Naive thymus-derived CD4-positive, alpha-beta T cell (primary cell): ENCODE data around the gene LY9. TPM values are rescaled to one million over a fixed set of nuclear protein-coding genes. Genes with fewer than 3 reads are reported as not detected.
A peak's percentile ranks its signal among the peaks of the same experiment; 100 is the strongest.

Experiments used
- ATAC-seq: fragments of 150-1000 bp; cut with Tn5 transposase; 2 replicates; pipeline ENCODE4 v1.10.0; 2021; ENCODE audit warnings: mild to moderate bottlenecking, moderate library complexity
- CTCF ChIA-PET: fragments of 350-600 bp; sonication (Branson Sonifier 250); formaldehyde crosslinking; loops from one replicate; lab custom pipeline; 2021; ENCODE audit warnings: antibody characterized with exemption; lab: Charles Lee
- POLR2A ChIA-PET: fragments of 350-600 bp; sonication (Branson Sonifier 250); formaldehyde crosslinking; loops from one replicate; lab custom pipeline; 2021; ENCODE audit warnings: antibody characterized with exemption, inconsistent platforms; lab: Charles Lee
- DNase-seq, 9 donors: peaks; one replicate each; pipeline versions ENCODE4 v3.0.0 to v3.0.0-alpha.2; 2020 to 2022; ENCODE audit warnings: mixed read lengths in 1 of 9
- H3K27ac ChIP-seq: one replicate; pipeline ENCODE4 v1.7.0; 2013; ENCODE audit warnings: mild to moderate bottlenecking, low read depth, low read length, moderate library complexity
- H3K27me3 ChIP-seq, 2 donors: one replicate each; pipeline ENCODE4 v1.7.0; 2013; ENCODE audit warnings: low read length in 2 of 2, mild to moderate bottlenecking in 2 of 2, moderate library complexity in 2 of 2; ENCODE audit not compliant: control insufficient read depth in 2 of 2, insufficient read depth in 2 of 2
- H3K36me3 ChIP-seq, 3 experiments: 1 replicate in 2 of 3; 2 replicates in 1 of 3; pipeline ENCODE4 v1.7.0; 2013; ENCODE audit warnings: low read length in 3 of 3, mild to moderate bottlenecking in 3 of 3, moderate library complexity in 1 of 3; ENCODE audit not compliant: insufficient read depth in 3 of 3, control insufficient read depth in 2 of 3
- H3K4me1 ChIP-seq, 2 donors: one replicate each; pipeline ENCODE4 v1.7.0; 2013; ENCODE audit warnings: low read length in 2 of 2, mild to moderate bottlenecking in 2 of 2, moderate library complexity in 1 of 2; ENCODE audit not compliant: control insufficient read depth in 2 of 2, insufficient read depth in 2 of 2
- H3K4me3 ChIP-seq: 2 replicates; pipeline ENCODE4 v1.7.0; 2013; ENCODE audit warnings: mild to moderate bottlenecking, low read length
- H3K9me3 ChIP-seq, 3 experiments: 1 replicate in 2 of 3; 2 replicates in 1 of 3; pipeline ENCODE4 v1.7.0; 2013; ENCODE audit warnings: low read length in 3 of 3; ENCODE audit not compliant: control insufficient read depth in 2 of 3
- H3K27ac Mint-ChIP-seq, 9 donors: one replicate each; pipeline ENCODE4 v1.8.0; 2020 to 2022; ENCODE audit warnings: mixed read lengths in 9 of 9, mild to moderate bottlenecking in 8 of 9, moderate library complexity in 5 of 9, inconsistent platforms in 2 of 9
- H3K27me3 Mint-ChIP-seq, 5 donors: one replicate each; pipeline ENCODE4 v1.8.0; 2021 to 2022; ENCODE audit warnings: mixed read lengths in 5 of 5, mild to moderate bottlenecking in 1 of 5
- H3K36me3 Mint-ChIP-seq, 5 donors: one replicate each; pipeline ENCODE4 v1.8.0; 2020 to 2022; ENCODE audit warnings: mixed read lengths in 5 of 5, mild to moderate bottlenecking in 3 of 5, inconsistent platforms in 1 of 5
- H3K4me1 Mint-ChIP-seq, 7 donors: one replicate each; pipeline ENCODE4 v1.8.0; 2020 to 2022; ENCODE audit warnings: mixed read lengths in 7 of 7, mild to moderate bottlenecking in 3 of 7, inconsistent platforms in 1 of 7
- H3K4me3 Mint-ChIP-seq, 10 donors: one replicate each; pipeline ENCODE4 v1.8.0; 2020 to 2022; ENCODE audit warnings: mild to moderate bottlenecking in 10 of 10, mixed read lengths in 10 of 10, moderate library complexity in 6 of 10, inconsistent platforms in 2 of 10
- H3K9me3 Mint-ChIP-seq, 11 donors: one replicate each; pipeline ENCODE4 v1.8.0; 2020 to 2022; ENCODE audit warnings: mixed read lengths in 11 of 11, mild to moderate bottlenecking in 4 of 11, inconsistent platforms in 1 of 11, moderate library complexity in 1 of 11
- intact Hi-C, 2 donors: fragments of 100-400 bp; cut with micrococcal nuclease; formaldehyde crosslinking; loops; one replicate each; pipeline ENCODE4 v1.15.1; 2023
- polyA plus RNA-seq, 2 donors: library from polyadenylated mRNA; unstranded; fragments of 300-500 nt; fragmentation: Illumina TruSeq; gene quantifications; one replicate each; pipeline ENCODE4 v1.2.3, GENCODE V29; 2021
- total RNA-seq, 6 experiments: library from RNA in 5 of 6; stranded (reverse) in 5 of 6; gene quantifications; 1 replicate in 5 of 6; 2 replicates in 1 of 6; pipeline ENCODE4 v1.2.3 and lab custom pipeline; 2021 to 2026

The LY9 gene
- total and polyA plus RNA-seq, 7 experiments from 2014 or later, result 5.6 to 225 (median 140) TPM

DNA sequence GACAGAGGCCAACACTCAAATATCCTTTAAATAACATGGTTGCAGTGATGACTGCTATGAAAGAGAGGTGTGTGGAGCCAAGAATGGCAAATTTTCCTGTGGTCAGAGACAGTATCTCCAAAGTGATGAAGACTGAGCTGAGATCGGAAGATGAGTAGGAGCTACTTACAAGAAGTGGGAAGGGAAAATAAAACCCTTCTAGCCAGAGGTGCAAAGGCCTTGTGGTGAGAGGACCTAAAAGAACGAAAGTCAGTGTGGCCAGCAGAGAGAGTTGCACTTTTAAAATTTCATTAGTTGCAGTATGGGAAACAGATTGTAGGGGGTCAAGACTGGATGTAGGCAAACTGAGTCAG is 39.1 kb upstream of the LY9 start:
- Mint-ChIP-seq H3K27me3 (no peaks in the 10 kb centered on the region), H3K4me3 (peak overlapping the region in 1 of 10 donors; percentile 8), H3K27ac (peak overlapping the region in 2 of 9 donors; percentile 9 to 78), H3K36me3 (peaks cover 0 to 21% (median 0%) of the 10 kb centered on the region in 5 donors), H3K4me1 (peaks cover 0 to 34% (median 6%) of the 10 kb centered on the region in 7 donors), H3K9me3 (peaks cover 0 to 17% (median 0%) of the 10 kb centered on the region in 11 donors)
- intact Hi-C loops, result loop anchor here in 1 of 2 donors (1.0 kb wide), 1 partner anchor 11 kb away; no protein-coding TSS in a partner anchor
- DNase-seq (no peak), ATAC-seq (no peak)
- H3K4me3 ChIP-seq, result no peak overlapping the region
- H3K4me1 ChIP-seq, result peaks cover 0 to 62% of the 10 kb centered on the region in 2 donors
- POLR2A ChIA-PET, result no interaction called here
- no peaks in the 10 kb centered on the region for H3K27me3 ChIP-seq
- H3K9me3 ChIP-seq, result no peaks in the 10 kb centered on the region
- H3K27ac ChIP-seq, result no peak overlapping the region
- peaks cover 0 to 10% (median 0%) of the 10 kb centered on the region in 3 experiments for H3K36me3 ChIP-seq
- CTCF ChIA-PET, result interaction anchor here (0.6 to 1.1 kb wide), 2 partner anchors 74 to 233 kb away, joined by 4 to 6 read pairs; no protein-coding TSS in a partner anchor

- Histone ChIP-seq H3K27me3 (no peaks in the 10 kb centered on the region), H3K27ac (no peak overlapping the region), H3K4me3 (no peak overlapping the region), H3K9me3 (no peaks in the 10 kb centered on the region), H3K36me3 (no peaks in the 10 kb centered on the region), H3K4me1 (peaks cover 0 to 45% of the 10 kb centered on the region in 2 donors)
- DNase-seq, result no peak
- ChIA-PET CTCF (no interaction called here), POLR2A (no interaction called here)
- intact Hi-C loops, result no loop called here
- Mint-ChIP-seq H3K4me3 (no peak overlapping the region), H3K27ac (no peak overlapping the region), H3K36me3 (peaks cover 0 to 23% (median 0%) of the 10 kb centered on the region in 5 donors), H3K27me3 (no peaks in the 10 kb centered on the region), H3K9me3 (peaks cover 0 to 17% (median 0%) of the 10 kb centered on the region in 11 donors), H3K4me1 (peaks cover 0 to 22% (median 0%) of the 10 kb centered on the region in 7 donors)
- no peak for ATAC-seq
Observed at GRCh38 chr1:160758521-160758920, 37.5 kb upstream of the LY9 start.

GRCh38 chr1:160759740-160760139 is 36.2 kb upstream of the LY9 start:
- Histone ChIP-seq H3K4me3 (no peak overlapping the region), H3K4me1 (peaks cover 0 to 33% of the 10 kb centered on the region in 2 donors), H3K27me3 (no peaks in the 10 kb centered on the region), H3K27ac (no peak overlapping the region), H3K9me3 (no peaks in the 10 kb centered on the region), H3K36me3 (no peaks in the 10 kb centered on the region)
- Mint-ChIP-seq H3K27me3 (no peaks in the 10 kb centered on the region), H3K36me3 (peaks cover 0 to 21% (median 0%) of the 10 kb centered on the region in 5 donors), H3K4me1 (peaks cover 0 to 22% (median 0%) of the 10 kb centered on the region in 7 donors), H3K27ac (no peak overlapping the region), H3K4me3 (no peak overlapping the region), H3K9me3 (peaks cover 0 to 15% (median 0%) of the 10 kb centered on the region in 11 donors)
- no peak for DNase-seq
- intact Hi-C loops, result no loop called here
- CTCF ChIA-PET, result interaction anchor here (0.8 kb wide), 1 partner anchor 8 kb away, joined by 3 read pairs; no protein-coding TSS in a partner anchor
- POLR2A ChIA-PET, result no interaction called here
- ATAC-seq, result no peak

- Histone ChIP-seq H3K36me3 (no peaks in the 10 kb centered on the region), H3K9me3 (no peaks in the 10 kb centered on the region), H3K4me1 (peaks cover 0 to 21% of the 10 kb centered on the region in 2 donors), H3K4me3 (no peak overlapping the region), H3K27me3 (no peaks in the 10 kb centered on the region), H3K27ac (no peak overlapping the region)
- H3K4me1 Mint-ChIP-seq, result peaks cover 0 to 17% (median 0%) of the 10 kb centered on the region in 7 donors
- no peak overlapping the region for H3K4me3 Mint-ChIP-seq
- intact Hi-C loops, result no loop called here
- H3K36me3 Mint-ChIP-seq, result peaks cover 0 to 21% (median 0%) of the 10 kb centered on the region in 5 donors
- POLR2A ChIA-PET, result no interaction called here
- CTCF ChIA-PET, result interaction anchor here (2.2 kb wide), 1 partner anchor 33 kb away, joined by 6 read pairs; no protein-coding TSS in a partner anchor
- H3K27ac Mint-ChIP-seq, result no peak overlapping the region
- peaks cover 0 to 15% (median 0%) of the 10 kb centered on the region in 11 donors for H3K9me3 Mint-ChIP-seq
- no peak for DNase-seq
- no peaks in the 10 kb centered on the region for H3K27me3 Mint-ChIP-seq
- no peak for ATAC-seq
Observed at GRCh38 chr1:160761046-160761445, 34.9 kb upstream of the LY9 start.

DNA sequence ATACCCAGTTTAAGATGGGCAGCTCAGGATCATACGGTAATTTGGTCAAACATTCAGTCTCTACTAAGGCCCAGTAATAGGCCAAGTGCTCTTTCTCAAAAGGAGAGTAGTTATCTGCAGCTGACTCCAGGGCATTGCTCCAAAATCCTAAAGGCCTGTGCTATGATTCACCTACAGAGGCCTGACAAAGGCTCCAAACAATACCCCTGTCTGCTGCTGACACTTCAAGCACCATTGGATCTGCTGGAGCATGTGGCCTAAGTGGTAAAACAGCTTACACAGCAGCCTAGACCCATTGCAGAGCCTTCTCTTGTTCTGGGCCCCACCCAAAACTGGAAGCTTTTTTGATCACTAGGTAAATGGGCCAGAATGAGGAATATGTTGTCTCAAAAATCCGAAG is 34.1 kb upstream of the LY9 start:
- Histone ChIP-seq H3K9me3 (no peaks in the 10 kb centered on the region), H3K27me3 (no peaks in the 10 kb centered on the region), H3K27ac (no peak overlapping the region), H3K4me3 (no peak overlapping the region), H3K4me1 (peaks cover 4 to 21% of the 10 kb centered on the region in 2 donors), H3K36me3 (no peaks in the 10 kb centered on the region)
- H3K4me1 Mint-ChIP-seq, result peaks cover 5 to 14% (median 6%) of the 10 kb centered on the region in 7 donors
- CTCF ChIA-PET, result interaction anchor here (1.4 to 2.2 kb wide), 3 partner anchors 34 to 81 kb away, joined by 3 to 6 read pairs (median 4); no protein-coding TSS in a partner anchor
- no peak overlapping the region for H3K27ac Mint-ChIP-seq
- H3K9me3 Mint-ChIP-seq, result peaks cover 0 to 9% (median 0%) of the 10 kb centered on the region in 11 donors
- peaks cover 0 to 16% (median 0%) of the 10 kb centered on the region in 5 donors for H3K36me3 Mint-ChIP-seq
- ATAC-seq, result no peak
- POLR2A ChIA-PET, result interaction anchor here (0.6 kb wide), 1 partner anchor 34 kb away, joined by 3 read pairs; no protein-coding TSS in a partner anchor
- intact Hi-C loops, result no loop called here
- H3K4me3 Mint-ChIP-seq, result no peak overlapping the region
- H3K27me3 Mint-ChIP-seq, result no peaks in the 10 kb centered on the region
- DNase-seq, result no peak

- H3K9me3 ChIP-seq, result no peaks in the 10 kb centered on the region
- H3K27me3 Mint-ChIP-seq, result no peaks in the 10 kb centered on the region
- DNase-seq (no peak), ATAC-seq (no peak)
- peaks cover 16 to 18% of the 10 kb centered on the region in 2 donors for H3K4me1 ChIP-seq
- no peak overlapping the region for H3K4me3 ChIP-seq
- no peaks in the 10 kb centered on the region for H3K27me3 ChIP-seq
- no peak overlapping the region for H3K27ac ChIP-seq
- H3K27ac Mint-ChIP-seq, result no peak overlapping the region
- peaks cover 0 to 7% (median 0%) of the 10 kb centered on the region in 11 donors for H3K9me3 Mint-ChIP-seq
- no peak overlapping the region for H3K4me3 Mint-ChIP-seq
- intact Hi-C loops, result no loop called here
- no peaks in the 10 kb centered on the region for H3K36me3 ChIP-seq
- CTCF ChIA-PET, result interaction anchor here (0.7 to 7.2 kb wide), 3 partner anchors 10 to 82 kb away, joined by 3 to 104 read pairs (median 3); no protein-coding TSS in a partner anchor
- peaks cover 17 to 22% (median 20%) of the 10 kb centered on the region in 7 donors for H3K4me1 Mint-ChIP-seq
- peaks cover 0 to 11% (median 0%) of the 10 kb centered on the region in 5 donors for H3K36me3 Mint-ChIP-seq
- POLR2A ChIA-PET, result no interaction called here
Observed at GRCh38 chr1:160763993-160764392, 32.0 kb upstream of the LY9 start.
